SKM-1 (cell line): Measurements from ENCODE around the gene SVIL.

Experiments used
- DNase-seq: peaks from one replicate; lab custom pipeline; 2025; ENCODE audit not compliant: unreplicated experiment; lab: John Stamatoyannopoulos, UW

SVIL gene

GRCh38 chr10:29634764-29635625 lies at the start of gene SVIL:
SVIL (minus strand) TSS chr10:29634971; CDS start chr10:29555058, 79,913 bp downstream.
- no peak for DNase-seq

- peak; percentile 80 for DNase-seq
Observed at GRCh38 chr10:29681676-29682448, 47.1 kb upstream of the SVIL start.

GRCh38 chr10:29680091-29680490 lies 45.3 kb upstream of the SVIL start:
- no peak for DNase-seq

- no peak for DNase-seq
Observed at GRCh38 chr10:29676732-29677131, 42.0 kb upstream of the SVIL start.

- DNase-seq, result no peak
Observed at GRCh38 chr10:29675984-29676383, 41.2 kb upstream of the SVIL start.

- no peak for DNase-seq
Observed at GRCh38 chr10:29671968-29672367, 37.2 kb upstream of the SVIL start.

GRCh38 chr10:29671228-29671780 lies 36.5 kb upstream of the SVIL start:
- no peak for DNase-seq

- DNase-seq, result no peak
Observed at GRCh38 chr10:29670761-29671160, 36.0 kb upstream of the SVIL start.

GRCh38 chr10:29669149-29669548 lies 34.4 kb upstream of the SVIL start:
- no peak for DNase-seq

GRCh38 chr10:29668628-29669027 lies 33.9 kb upstream of the SVIL start:
- DNase-seq, result no peak

- DNase-seq, result no peak
Observed at GRCh38 chr10:29667191-29667590, 32.4 kb upstream of the SVIL start.

- DNase-seq, result no peak
Observed at GRCh38 chr10:29666201-29666600, 31.4 kb upstream of the SVIL start.

- no peak for DNase-seq
Observed at GRCh38 chr10:29663718-29664117, 28.9 kb upstream of the SVIL start.

GRCh38 chr10:29658984-29659965 lies 24.5 kb upstream of the SVIL start:
- no peak for DNase-seq

GRCh38 chr10:29657719-29658274 lies 23.0 kb upstream of the SVIL start:
- no peak for DNase-seq

- DNase-seq, result no peak
Observed at GRCh38 chr10:29656451-29656992, 21.8 kb upstream of the SVIL start.

- DNase-seq, result no peak
Observed at GRCh38 chr10:29652192-29652591, 17.4 kb upstream of the SVIL start.

- DNase-seq, result no peak
Observed at GRCh38 chr10:29651767-29652166, 17.0 kb upstream of the SVIL start.

GRCh38 chr10:29650552-29650944 lies 15.8 kb upstream of the SVIL start:
- no peak for DNase-seq
